Omental fat pad (tissue), 4 donors: ENCODE measurements around the gene BPGM. TPM values are rescaled to one million over a fixed set of nuclear protein-coding genes. Genes with fewer than 3 reads are reported as not detected.

Experiments
- ATAC-seq: fragments of 150-250 bp; one replicate; pipeline ENCODE4 v1.9.1; 2016; ENCODE audit warnings: mild to moderate bottlenecking, moderate library complexity; ENCODE audit not compliant: low FRiP score
- DNase-seq: peaks from one replicate; pipeline ENCODE4 v3.0.0-alpha.2; 2019; ENCODE audit warnings: low spot score
- CTCF ChIP-seq, 3 donors: fragments of 450-650 bp; IDR thresholded peaks; one replicate each; pipeline ENCODE4 v1.5.1; 2016 to 2017; ENCODE audit warnings: antibody characterized with exemption in 3 of 3, mild to moderate bottlenecking in 3 of 3, moderate library complexity in 2 of 3
- total RNA-seq, 4 donors: library from RNA; depleted of rRNA; stranded (reverse); fragments of >200 nt; gene quantifications; one replicate each; pipeline ENCODE4 v1.1.0, GENCODE V29; 2016

BPGM gene
- total RNA-seq, 4 donors from 2014 or later = 6.6 to 20.0 (median 13.5) TPM

- DNase-seq = no peak
- no peak for TF ChIP-seq CTCF (IDR thresholded peaks at IDR 0.05)
- ATAC-seq = no peak
These were observed 53.2 kb downstream of the BPGM start for GRCh38 chr7:134699899-134700298.

GRCh38 chr7:134701272-134701671 lies 54.6 kb downstream of the BPGM start:
- ATAC-seq = no peak
- no peak for DNase-seq
- no peak for TF ChIP-seq CTCF (IDR thresholded peaks at IDR 0.05)

GRCh38 chr7:134702366-134703240 lies 56.0 kb downstream of the BPGM start:
- ATAC-seq (no peak), DNase-seq (no peak)
- TF ChIP-seq CTCF (IDR thresholded peaks at IDR 0.05) = no peak

- DNase-seq (no peak), ATAC-seq (no peak)
- TF ChIP-seq CTCF (IDR thresholded peaks at IDR 0.05) = no peak
These were observed 56.6 kb downstream of the BPGM start for GRCh38 chr7:134703241-134703594.

- DNase-seq (no peak), ATAC-seq (no peak)
- TF ChIP-seq CTCF (IDR thresholded peaks at IDR 0.05) = no peak
These were observed 57.1 kb downstream of the BPGM start for GRCh38 chr7:134703782-134704181.

- DNase-seq (no peak), ATAC-seq (no peak)
- no peak for TF ChIP-seq CTCF (IDR thresholded peaks at IDR 0.05)
These were observed 58.2 kb downstream of the BPGM start for GRCh38 chr7:134704827-134705226.

GRCh38 chr7:134705716-134706115 lies 59.1 kb downstream of the BPGM start:
- no peak for DNase-seq
- no peak for ATAC-seq
- TF ChIP-seq CTCF (IDR thresholded peaks at IDR 0.05) = no peak
